ENCODE data around the gene NDE1. TPM values are rescaled to one million over a fixed set of nuclear protein-coding genes. Genes with fewer than 3 reads are reported as not detected.
"Not testable (repeated sequence)": the region's sequence is repeated elsewhere in the genome, so short reads cannot be mapped to it uniquely, and the experiment has no call there.

NDE1 gene
- polyA plus RNA-seq, 1 of the 3 experiments (the other 2 are of a cell fraction) = 27.9 TPM

DNA sequence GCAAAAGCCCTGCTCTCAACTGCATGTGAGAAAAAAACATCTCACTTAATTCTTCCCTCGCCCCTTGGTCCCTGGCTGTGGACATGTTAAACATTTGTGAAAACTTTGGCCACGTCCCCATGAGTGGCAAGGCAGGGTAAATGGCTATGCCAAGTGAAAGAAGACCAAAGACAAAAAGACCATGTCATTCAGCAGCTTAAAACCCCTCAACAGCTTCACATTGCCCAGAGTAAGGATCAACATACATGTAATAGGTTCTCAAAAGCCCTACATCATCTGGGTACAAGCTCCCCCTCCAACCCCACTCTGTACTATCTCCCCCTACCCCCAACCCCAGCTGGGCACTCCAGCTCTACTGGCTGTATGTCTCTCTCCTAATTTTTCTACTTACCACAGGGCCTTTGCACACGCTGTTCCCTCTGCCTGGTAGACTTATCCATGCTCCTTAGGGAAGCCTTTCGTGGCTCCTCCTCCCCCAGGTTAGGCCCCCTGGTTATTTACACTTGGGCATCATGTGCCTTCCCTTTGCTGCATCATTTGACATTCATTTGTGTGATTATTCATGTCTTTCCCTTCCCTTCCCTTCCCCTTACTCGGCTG, 75.7 kb downstream of the NDE1 start:
- Histone ChIP-seq H3K36me3 (replicated peaks in 1 of 2; ENCODE audit: control insufficient read depth in 1 of 2, insufficient read depth in 2 of 2, low read length in 1 of 2) (no peaks in the 10 kb centered on the region), H3K27me3 (ENCODE audit: insufficient read depth) (no peaks in the 10 kb centered on the region), H4K20me1 (ENCODE audit: insufficient read depth) (no peaks in the 10 kb centered on the region), H2AFZ (ENCODE audit: low read depth) (no peak overlapping the region), H3K79me2 (ENCODE audit: insufficient read depth) (no peaks in the 10 kb centered on the region), H3K27ac (ENCODE audit: low read depth in 2 of 2, low read length in 1 of 2) (no peak overlapping the region), H3K9me3 (no peaks in the 10 kb centered on the region), H3K9me2 (no peaks in the 10 kb centered on the region), H3K4me1 (ENCODE audit: control insufficient read depth in 1 of 2, insufficient read depth in 2 of 2, low read depth in 1 of 2, low read length in 1 of 2) (no peaks in the 10 kb centered on the region), H3K4me3 (ENCODE audit: low read depth in 2 of 2, low read length in 1 of 2) (no peak overlapping the region), H3K9ac (no peak overlapping the region), H3F3A (replicated peaks; ENCODE audit: insufficient read depth) (no peaks in the 10 kb centered on the region), H3K4me2 (no peak overlapping the region)
- WGBS (ENCODE audit: low lambda C conversion rate) = 91% methylated on average over 5 of the region's 5 CpGs
- ChIA-PET CTCF (no interaction called here), POLR2A (no interaction called here)
- no peak for TF ChIP-seq EZH2phosphoT487 (IDR thresholded peaks at IDR 0.05; ENCODE audit: borderline replicate concordance, low read depth)
- no peak for TF ChIP-seq EP300 (IDR thresholded peaks at IDR 0.05; ENCODE audit: borderline replicate concordance in 1 of 2, low read depth in 1 of 2, low read length in 1 of 2)
- TF ChIP-seq NRF1 (IDR thresholded peaks at IDR 0.05; ENCODE audit: low read depth, low read length) = no peak
- DNase-seq = no peak

DNA sequence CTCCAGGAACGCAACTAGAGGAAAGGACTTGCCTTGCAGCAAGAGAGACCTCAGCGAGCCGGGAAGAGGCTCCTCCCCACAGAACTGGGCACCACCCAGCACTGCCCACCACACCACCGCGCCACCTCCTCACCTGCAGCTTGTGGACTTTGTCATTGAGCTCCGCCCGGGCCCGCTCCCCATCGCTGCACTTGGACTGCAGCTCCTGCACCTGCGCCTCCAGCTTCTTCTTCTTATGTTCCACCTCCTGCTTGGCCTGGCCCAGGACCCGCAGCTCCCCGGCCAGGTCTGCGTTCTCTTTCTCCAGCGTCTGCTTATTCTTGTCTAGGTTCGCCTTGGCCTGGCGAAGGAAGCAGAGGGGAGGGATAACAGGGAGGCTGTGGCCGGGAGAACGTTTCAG, 76.7 kb downstream of the NDE1 start:
- no peaks in the 10 kb centered on the region for H3F3A ChIP-seq (replicated peaks; ENCODE audit: insufficient read depth)
- no peaks in the 10 kb centered on the region for H3K9me2 ChIP-seq
- no peak overlapping the region for H3K4me3 ChIP-seq (ENCODE audit: low read depth in 2 of 2, low read length in 1 of 2)
- no peak overlapping the region for H2AFZ ChIP-seq (ENCODE audit: low read depth)
- CTCF ChIA-PET = interaction anchor here (1.8 kb wide), 1 partner anchor 23 kb away, joined by 4 read pairs; no protein-coding TSS in a partner anchor
- H3K27me3 ChIP-seq (ENCODE audit: insufficient read depth) = no peaks in the 10 kb centered on the region
- no peaks in the 10 kb centered on the region for H4K20me1 ChIP-seq (ENCODE audit: insufficient read depth)
- H3K4me1 ChIP-seq (ENCODE audit: control insufficient read depth in 1 of 2, insufficient read depth in 2 of 2, low read depth in 1 of 2, low read length in 1 of 2) = no peaks in the 10 kb centered on the region
- H3K4me2 ChIP-seq = no peak overlapping the region
- H3K9me3 ChIP-seq = no peaks in the 10 kb centered on the region
- H3K27ac ChIP-seq (ENCODE audit: low read depth in 2 of 2, low read length in 1 of 2) = no peak overlapping the region
- WGBS (ENCODE audit: low lambda C conversion rate) = 93% methylated on average over 17 of the region's 18 CpGs
- TF ChIP-seq RCOR1 (IDR thresholded peaks at IDR 0.05; ENCODE audit: low read length) (no peak), JUND (IDR thresholded peaks at IDR 0.05) (no peak), YY1 (IDR thresholded peaks at IDR 0.05; ENCODE audit: low read depth) (no peak), FOXM1 (IDR thresholded peaks at IDR 0.05; ENCODE audit: low read depth) (no peak), CHD2 (IDR thresholded peaks at IDR 0.05; ENCODE audit: low read length, partially characterized antibody) (no peak), SIN3A (IDR thresholded peaks at IDR 0.05; ENCODE audit: borderline replicate concordance, low read depth, low read length) (no peak), GABPA (IDR thresholded peaks at IDR 0.05; ENCODE audit: low read depth) (no peak), EP300 (IDR thresholded peaks at IDR 0.05; ENCODE audit: borderline replicate concordance in 1 of 2, low read depth in 1 of 2, low read length in 1 of 2) (no peak), FOXJ3 (CRISPR knock-in tag; IDR thresholded peaks at IDR 0.05) (no peak), MEF2A (IDR thresholded peaks at IDR 0.05; ENCODE audit: borderline replicate concordance, low read depth) (no peak), RXRA (IDR thresholded peaks at IDR 0.05; ENCODE audit: borderline replicate concordance, low read depth) (no peak), TAF1 (IDR thresholded peaks at IDR 0.05; ENCODE audit: borderline replicate concordance, low read depth, low read length) (no peak)
- TF ChIP-seq, protein P1, sequence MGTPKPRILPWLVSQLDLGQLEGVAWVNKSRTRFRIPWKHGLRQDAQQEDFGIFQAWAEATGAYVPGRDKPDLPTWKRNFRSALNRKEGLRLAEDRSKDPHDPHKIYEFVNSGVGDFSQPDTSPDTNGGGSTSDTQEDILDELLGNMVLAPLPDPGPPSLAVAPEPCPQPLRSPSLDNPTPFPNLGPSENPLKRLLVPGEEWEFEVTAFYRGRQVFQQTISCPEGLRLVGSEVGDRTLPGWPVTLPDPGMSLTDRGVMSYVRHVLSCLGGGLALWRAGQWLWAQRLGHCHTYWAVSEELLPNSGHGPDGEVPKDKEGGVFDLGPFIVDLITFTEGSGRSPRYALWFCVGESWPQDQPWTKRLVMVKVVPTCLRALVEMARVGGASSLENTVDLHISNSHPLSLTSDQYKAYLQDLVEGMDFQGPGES (IDR thresholded peaks at IDR 0.05; ENCODE audit: low read depth, low read length) = no peak
- TF ChIP-seq, protein P2, sequence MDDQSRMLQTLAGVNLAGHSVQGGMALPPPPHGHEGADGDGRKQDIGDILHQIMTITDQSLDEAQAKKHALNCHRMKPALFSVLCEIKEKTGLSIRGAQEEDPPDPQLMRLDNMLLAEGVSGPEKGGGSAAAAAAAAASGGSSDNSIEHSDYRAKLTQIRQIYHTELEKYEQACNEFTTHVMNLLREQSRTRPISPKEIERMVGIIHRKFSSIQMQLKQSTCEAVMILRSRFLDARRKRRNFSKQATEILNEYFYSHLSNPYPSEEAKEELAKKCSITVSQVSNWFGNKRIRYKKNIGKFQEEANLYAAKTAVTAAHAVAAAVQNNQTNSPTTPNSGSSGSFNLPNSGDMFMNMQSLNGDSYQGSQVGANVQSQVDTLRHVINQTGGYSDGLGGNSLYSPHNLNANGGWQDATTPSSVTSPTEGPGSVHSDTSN (IDR thresholded peaks at IDR 0.05) = no peak
- TF ChIP-seq, protein P3, sequence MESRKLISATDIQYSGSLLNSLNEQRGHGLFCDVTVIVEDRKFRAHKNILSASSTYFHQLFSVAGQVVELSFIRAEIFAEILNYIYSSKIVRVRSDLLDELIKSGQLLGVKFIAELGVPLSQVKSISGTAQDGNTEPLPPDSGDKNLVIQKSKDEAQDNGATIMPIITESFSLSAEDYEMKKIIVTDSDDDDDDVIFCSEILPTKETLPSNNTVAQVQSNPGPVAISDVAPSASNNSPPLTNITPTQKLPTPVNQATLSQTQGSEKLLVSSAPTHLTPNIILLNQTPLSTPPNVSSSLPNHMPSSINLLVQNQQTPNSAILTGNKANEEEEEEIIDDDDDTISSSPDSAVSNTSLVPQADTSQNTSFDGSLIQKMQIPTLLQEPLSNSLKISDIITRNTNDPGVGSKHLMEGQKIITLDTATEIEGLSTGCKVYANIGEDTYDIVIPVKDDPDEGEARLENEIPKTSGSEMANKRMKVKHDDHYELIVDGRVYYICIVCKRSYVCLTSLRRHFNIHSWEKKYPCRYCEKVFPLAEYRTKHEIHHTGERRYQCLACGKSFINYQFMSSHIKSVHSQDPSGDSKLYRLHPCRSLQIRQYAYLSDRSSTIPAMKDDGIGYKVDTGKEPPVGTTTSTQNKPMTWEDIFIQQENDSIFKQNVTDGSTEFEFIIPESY (IDR thresholded peaks at IDR 0.05; ENCODE audit: borderline replicate concordance, low read depth) = no peak
- no peaks in the 10 kb centered on the region for H3K79me2 ChIP-seq (ENCODE audit: insufficient read depth)
- POLR2A ChIA-PET = no interaction called here
- no peaks in the 10 kb centered on the region for H3K36me3 ChIP-seq (replicated peaks in 1 of 2; ENCODE audit: control insufficient read depth in 1 of 2, insufficient read depth in 2 of 2, low read length in 1 of 2)
- no peak overlapping the region for H3K9ac ChIP-seq
- no peak for DNase-seq

GRCh38 chr16:15727697-15728096, 77.7 kb downstream of the NDE1 start:
- H3K27ac ChIP-seq (ENCODE audit: low read depth in 2 of 2, low read length in 1 of 2); H3K27me3 ChIP-seq (ENCODE audit: insufficient read depth); H3K9me3 ChIP-seq; H3K9ac ChIP-seq; H3K36me3 ChIP-seq (replicated peaks in 1 of 2; ENCODE audit: control insufficient read depth in 1 of 2, insufficient read depth in 2 of 2, low read length in 1 of 2); H3F3A ChIP-seq (replicated peaks; ENCODE audit: insufficient read depth); H3K9me2 ChIP-seq; POLR2A ChIA-PET; H3K4me2 ChIP-seq; DNase-seq; H3K4me1 ChIP-seq (ENCODE audit: control insufficient read depth in 1 of 2, insufficient read depth in 2 of 2, low read depth in 1 of 2, low read length in 1 of 2); H3K4me3 ChIP-seq (ENCODE audit: low read depth in 2 of 2, low read length in 1 of 2); H4K20me1 ChIP-seq (ENCODE audit: insufficient read depth); H3K79me2 ChIP-seq (ENCODE audit: insufficient read depth); H2AFZ ChIP-seq (ENCODE audit: low read depth): not testable (repeated sequence)
- 98% methylated on average over 5 of the region's 5 CpGs for WGBS (ENCODE audit: low lambda C conversion rate)
- CTCF ChIA-PET = interaction anchor here (1.8 kb wide), 1 partner anchor 24 kb away, joined by 4 read pairs; no protein-coding TSS in a partner anchor

All from SK-N-SH (cell line).